ENCODE data around the gene COX10.

Gene COX10

GRCh38 chr17:14070344-14070984 is 1.2 kb downstream of the COX10 start:
- DNase-seq (ENCODE audit: low spot score), result no peak

- DNase-seq (ENCODE audit: low spot score), result no peak
These were observed 3.6 kb downstream of the COX10 start for GRCh38 chr17:14072881-14073280.

GRCh38 chr17:14078027-14078426 is 8.7 kb downstream of the COX10 start:
- DNase-seq (ENCODE audit: low spot score), result no peak

- no peak for DNase-seq (ENCODE audit: low spot score)
These were observed 11.5 kb downstream of the COX10 start for GRCh38 chr17:14080847-14081251.

- DNase-seq (ENCODE audit: low spot score), result no peak
These were observed 13.5 kb downstream of the COX10 start for GRCh38 chr17:14082848-14083247.

GRCh38 chr17:14084955-14085354 is 15.7 kb downstream of the COX10 start:
- DNase-seq (ENCODE audit: low spot score), result no peak

- no peak for DNase-seq (ENCODE audit: low spot score)
These were observed 16.9 kb downstream of the COX10 start for GRCh38 chr17:14086189-14086588.

- DNase-seq (ENCODE audit: low spot score), result no peak
These were observed 19.9 kb downstream of the COX10 start for GRCh38 chr17:14089179-14089578.

- no peak for DNase-seq (ENCODE audit: low spot score)
These were observed 22.1 kb downstream of the COX10 start for GRCh38 chr17:14091367-14091766.

GRCh38 chr17:14092808-14093207 is 23.5 kb downstream of the COX10 start:
- no peak for DNase-seq (ENCODE audit: low spot score)

- DNase-seq (ENCODE audit: low spot score), result no peak
These were observed 25.6 kb downstream of the COX10 start for GRCh38 chr17:14094676-14095601.

GRCh38 chr17:14095631-14096030 is 26.3 kb downstream of the COX10 start:
- DNase-seq (ENCODE audit: low spot score), result no peak

- DNase-seq (ENCODE audit: low spot score), result no peak
These were observed 28.9 kb downstream of the COX10 start for GRCh38 chr17:14098246-14098645.

- no peak for DNase-seq (ENCODE audit: low spot score)
These were observed 32.7 kb downstream of the COX10 start for GRCh38 chr17:14101976-14102375.

GRCh38 chr17:14103836-14104235 is 34.5 kb downstream of the COX10 start:
- DNase-seq (ENCODE audit: low spot score), result peak; percentile 17

- no peak for DNase-seq (ENCODE audit: low spot score)
These were observed 35.4 kb downstream of the COX10 start for GRCh38 chr17:14104734-14105133.

- DNase-seq (ENCODE audit: low spot score), result no peak
These were observed 38.6 kb downstream of the COX10 start for GRCh38 chr17:14107889-14108288.

GRCh38 chr17:14112407-14112806 is 43.1 kb downstream of the COX10 start:
- no peak for DNase-seq (ENCODE audit: low spot score)

GRCh38 chr17:14113137-14113536 is 43.8 kb downstream of the COX10 start:
- DNase-seq (ENCODE audit: low spot score), result no peak

GRCh38 chr17:14116263-14117024 is 47.1 kb downstream of the COX10 start:
- no peak for DNase-seq (ENCODE audit: low spot score)

GRCh38 chr17:14118951-14119350 is 49.6 kb downstream of the COX10 start:
- DNase-seq (ENCODE audit: low spot score), result no peak

GRCh38 chr17:14119546-14119945 is 50.2 kb downstream of the COX10 start:
- no peak for DNase-seq (ENCODE audit: low spot score)

- DNase-seq (ENCODE audit: low spot score), result no peak
These were observed 52.6 kb downstream of the COX10 start for GRCh38 chr17:14121952-14122351.

All from putamen (tissue), 1 donor.